IMR-90 (cell line): ENCODE data around the gene SLC4A4. TPM values are rescaled to one million over a fixed set of nuclear protein-coding genes. Genes with fewer than 3 reads are reported as not detected.

ENCODE experiments used
- ATAC-seq: fragments of 200-7000 bp; cut with Tn5 transposase; 2 replicates; pipeline ENCODE4 v1.9.1; 2020; ENCODE audit warnings: low read depth, mild to moderate bottlenecking, moderate library complexity
- BruUV-seq: library from RNA; stranded (reverse); fragments of 400-500 nt; replicated peaks from 2 replicates; lab custom pipeline; 2021; lab: Mats Ljungman, UMichigan
- CTCF ChIA-PET: fragments of 300-600 bp; formaldehyde crosslinking; extraction: SDS; loops from one replicate; lab custom pipeline; 2021; ENCODE audit warnings: antibody characterized with exemption; lab: Yijun Ruan, JAX
- POLR2A ChIA-PET: fragments of 300-600 bp; sonication (Branson Sonifier 250); formaldehyde crosslinking; loops from one replicate; lab custom pipeline; 2022; ENCODE audit warnings: antibody characterized with exemption; ENCODE audit not compliant: unreplicated experiment; lab: Charles Lee
- DNase-seq: peaks from one replicate; pipeline ENCODE4 v3.0.0; 2013
- H2AFZ ChIP-seq: replicated peaks from 2 replicates; pipeline ENCODE3; 2013; ENCODE audit warnings: low read length, mild to moderate bottlenecking; ENCODE audit not compliant: poor library complexity
- H2AK5ac ChIP-seq: 2 replicates; pipeline ENCODE4 v1.6.1; 2013; ENCODE audit warnings: low read depth, low read length, inconsistent platforms
- H2AK9ac ChIP-seq: replicated peaks from 2 replicates; pipeline ENCODE3; 2013; ENCODE audit warnings: mild to moderate bottlenecking, low read depth, low read length, moderate library complexity; ENCODE audit not compliant: poor library complexity
- H2BK120ac ChIP-seq: 2 replicates; pipeline ENCODE4 v1.6.1; 2013; ENCODE audit warnings: low read depth, low read length, inconsistent platforms
- H2BK15ac ChIP-seq: 3 replicates; pipeline ENCODE4 v1.6.1; 2013; ENCODE audit warnings: low read depth, low read length, inconsistent platforms
- H2BK20ac ChIP-seq: 2 replicates; pipeline ENCODE4 v1.6.1; 2013; ENCODE audit warnings: low read depth, mild to moderate bottlenecking, inconsistent platforms, low read length, moderate library complexity
- H2BK5ac ChIP-seq: 2 replicates; pipeline ENCODE4 v1.6.1; 2013; ENCODE audit warnings: mild to moderate bottlenecking, low read depth, low read length, inconsistent platforms; ENCODE audit not compliant: poor library complexity, severe bottlenecking
- H3K14ac ChIP-seq: replicated peaks from 2 replicates; pipeline ENCODE4 v1.6.1; 2013; ENCODE audit warnings: low read depth, low read length, inconsistent platforms
- H3K18ac ChIP-seq: 2 replicates; pipeline ENCODE4 v1.6.1; 2013; ENCODE audit warnings: low read depth, low read length, control low read depth
- H3K23ac ChIP-seq: 2 replicates; pipeline ENCODE4 v1.6.1; 2013; ENCODE audit warnings: low read depth, low read length, inconsistent platforms
- H3K27ac ChIP-seq: 2 replicates; pipeline ENCODE4 v1.5.1; 2013; ENCODE audit warnings: mild to moderate bottlenecking, control low read depth, low read length; ENCODE audit not compliant: insufficient read depth
- H3K27me3 ChIP-seq: 2 replicates; pipeline ENCODE4 v1.6.1; 2013; ENCODE audit warnings: low read length; ENCODE audit not compliant: control insufficient read depth, insufficient read depth
- H3K36me3 ChIP-seq: 2 replicates; pipeline ENCODE4 v1.6.1; 2013; ENCODE audit warnings: low read length, mixed read lengths; ENCODE audit not compliant: control insufficient read depth, insufficient read depth
- H3K4ac ChIP-seq: 2 replicates; pipeline ENCODE4 v1.6.1; 2013; ENCODE audit warnings: low read depth, low read length, inconsistent platforms
- H3K4me1 ChIP-seq: 2 replicates; pipeline ENCODE4 v1.6.1; 2013; ENCODE audit warnings: low read length, mixed read lengths; ENCODE audit not compliant: control insufficient read depth, insufficient read depth
- H3K4me2 ChIP-seq: 2 replicates; pipeline ENCODE4 v1.6.1; 2013; ENCODE audit warnings: low read depth, mild to moderate bottlenecking, control low read depth, low read length, moderate library complexity
- H3K4me3 ChIP-seq: 2 replicates; pipeline ENCODE4 v1.5.1; 2013; ENCODE audit warnings: low read depth, mild to moderate bottlenecking, control low read depth, low read length, moderate library complexity; ENCODE audit not compliant: insufficient read depth
- H3K56ac ChIP-seq: 2 replicates; pipeline ENCODE4 v1.6.1; 2013; ENCODE audit warnings: low read length, inconsistent platforms; ENCODE audit not compliant: insufficient read depth; ENCODE audit errors: extremely low read depth
- H3K79me1 ChIP-seq, 2 experiments: 2 replicates each; pipeline ENCODE4 v1.6.1; 2013; ENCODE audit warnings: low read length in 2 of 2, inconsistent platforms in 1 of 2, low read depth in 1 of 2
- H3K9ac ChIP-seq: 2 replicates; pipeline ENCODE4 v1.6.1; 2013; ENCODE audit warnings: low read depth, low read length, control low read depth
- H3K9me1 ChIP-seq: 2 replicates; pipeline ENCODE4 v1.6.1; 2013; ENCODE audit warnings: low read length, inconsistent platforms; ENCODE audit not compliant: insufficient read depth
- H3K9me3 ChIP-seq: 2 replicates; pipeline ENCODE4 v1.6.1; 2013; ENCODE audit warnings: low read length; ENCODE audit not compliant: control insufficient read depth, insufficient read depth
- H4K20me1 ChIP-seq: 2 replicates; pipeline ENCODE4 v1.6.1; 2013; ENCODE audit warnings: low read length, inconsistent platforms; ENCODE audit not compliant: insufficient read depth
- H4K5ac ChIP-seq: 2 replicates; pipeline ENCODE4 v1.6.1; 2013; ENCODE audit warnings: mild to moderate bottlenecking, low read depth, low read length, control low read depth
- H4K8ac ChIP-seq, 2 experiments: 2 replicates each; pipeline ENCODE4 v1.6.1; 2013; ENCODE audit warnings: low read depth in 2 of 2, low read length in 2 of 2, control low read depth in 1 of 2, inconsistent platforms in 1 of 2
- H4K91ac ChIP-seq: 2 replicates; pipeline ENCODE4 v1.6.1; 2013; ENCODE audit warnings: low read depth, low read length, inconsistent platforms; ENCODE audit not compliant: insufficient read depth
- CEBPB ChIP-seq: IDR thresholded peaks from 2 replicates; pipeline ENCODE4 v1.6.1; 2012; ENCODE audit warnings: low read depth, low read length, improper control_type of control experiment
- CHD1 ChIP-seq: IDR thresholded peaks from 2 replicates; pipeline ENCODE4 v1.6.1; 2012; ENCODE audit warnings: low read depth, low read length, improper control_type of control experiment
- MAFK ChIP-seq: IDR thresholded peaks from 2 replicates; pipeline ENCODE4 v1.6.1; 2012; ENCODE audit warnings: low read depth, low read length, improper control_type of control experiment
- POLR2A ChIP-seq: IDR thresholded peaks from 2 replicates; pipeline ENCODE4 v1.6.1; 2012; ENCODE audit warnings: mild to moderate bottlenecking, low read depth, low read length
- WGBS, 2 experiments: methylation state at CpG; one replicate each; pipeline versions ENCODE4 v1.1.5 to v1.1.7; 2013; ENCODE audit warnings: missing lambda C conversion rate in 2 of 2; ENCODE audit not compliant: insufficient read length in 1 of 2; ENCODE audit errors: extremely low coverage in 2 of 2; 5-methylcytosine and 5-hydroxymethylcytosine counted together
- dilution Hi-C: fragments of 300-500 bp; cut with HindIII; formaldehyde crosslinking; loops from one replicate; pipeline ENCODE4 v1.14.3; 2018; ENCODE audit warnings: low sequenced_read_pairs; ENCODE audit not compliant: unreplicated experiment
- in situ Hi-C: fragments of 300-500 bp; cut with MboI; formaldehyde crosslinking; loops from 3 replicates; pipeline ENCODE4 v1.14.3; 2019; ENCODE audit warnings: low sequenced_read_pairs, inconsistent platforms, mixed read lengths
- intact Hi-C: fragments of 100-400 bp; cut with micrococcal nuclease; formaldehyde crosslinking; loops from 2 replicates; pipeline ENCODE4 v1.10.0; 2022
- polyA plus RNA-seq, 3 experiments: library from polyadenylated mRNA; depleted of rRNA; stranded (reverse); fragments of >200 nt; gene quantifications; 2 replicates each; pipeline ENCODE4 v1.2.3, GENCODE V29; 2012; ENCODE audit warnings: low replicate concordance in 1 of 3
- total RNA-seq: library from RNA; depleted of rRNA; stranded (reverse); fragments of >200 nt; gene quantifications from 2 replicates; pipeline ENCODE4 v1.2.3, GENCODE V29; 2012

The SLC4A4 gene
- total and polyA plus RNA-seq, 2 of the 4 experiments (the other 2 are of a cell fraction), result 5.6 to 16.8 TPM

GRCh38 chr4:71380788-71381187 lies 42.0 kb downstream of the SLC4A4 start:
- Histone ChIP-seq H4K8ac (peak overlapping the region in 1 of 2 experiments; percentile 11; a peak in 1 of 4 replicates), H3K9me1 (peaks cover 5% of the 10 kb centered on the region; the same call in 1 of the 2 replicates), H3K18ac (no peak overlapping the region), H3K79me1 (peaks cover 21 to 47% of the 10 kb centered on the region in 2 experiments), H2BK5ac (no peak overlapping the region), H2AFZ (no peak overlapping the region), H3K9me3 (no peaks in the 10 kb centered on the region), H3K27ac (no peak overlapping the region), H3K4ac (no peak overlapping the region), H2BK20ac (no peak overlapping the region; the same call in 1 of the 2 replicates), H2AK5ac (no peak overlapping the region), H3K9ac (no peak overlapping the region), H4K20me1 (no peaks in the 10 kb centered on the region; the same call in 1 of the 2 replicates), H3K4me3 (no peak overlapping the region), H3K36me3 (peaks cover 18% of the 10 kb centered on the region), H2BK15ac (no peak overlapping the region), H3K23ac (peak overlapping the region; percentile 18; the same call in 1 of the 2 replicates), H3K27me3 (no peaks in the 10 kb centered on the region), H4K5ac (no peak overlapping the region), H4K91ac (no peak overlapping the region), H3K56ac (no peak overlapping the region), H2AK9ac (no peak overlapping the region), H3K4me1 (peaks cover 6% of the 10 kb centered on the region; the same call in 1 of the 2 replicates), H2BK120ac (0 out of 2 replicates have a peak overlapping the region, but pooled peaks have one; percentile 43), H3K14ac (peak overlapping the region; percentile 76), H3K4me2 (peak overlapping the region; percentile 65; the same call in 1 of the 2 replicates)
- BruUV-seq, result no TSS peak
- TF ChIP-seq POLR2A (no peak), CEBPB (peak; percentile 38; the same call in 1 of the 2 replicates), MAFK (peak; percentile 45), CHD1 (no peak)
- WGBS, 2 experiments, result no CpG with 5 or more reads among the region's 3 CpGs
- dilution Hi-C loops, result no loop called here
- intact Hi-C loops, result loop anchor here (5.0 kb wide), 2 partner anchors 52 to 193 kb away; no protein-coding TSS in a partner anchor
- DNase-seq (peak; percentile 79), ATAC-seq (peak; percentile 55)
- CTCF ChIA-PET, result no interaction called here
- in situ Hi-C loops, result loop anchor here (25.0 kb wide), 1 partner anchor 332 kb away; no protein-coding TSS in a partner anchor
- POLR2A ChIA-PET, result no interaction called here
